GM19452 (cell line): ENCODE results near the gene GRK1.

Experiments
- ATAC-seq: cut with Tn5 transposase; IDR thresholded peaks from one replicate; pipeline ENCODE4 v1.9.1; 2021; ENCODE audit not compliant: unreplicated experiment

Gene GRK1

GRCh38 chr13:113649212-113649611, 17.8 kb upstream of the GRK1 start:
- ATAC-seq, result no peak

- no peak for ATAC-seq
Measured at GRCh38 chr13:113650275-113650674, 16.7 kb upstream of the GRK1 start.

- no peak for ATAC-seq
Measured at GRCh38 chr13:113650731-113651148, 16.3 kb upstream of the GRK1 start.

GRCh38 chr13:113651511-113652403, 15.3 kb upstream of the GRK1 start:
- no peak for ATAC-seq

GRCh38 chr13:113652404-113653263, 14.4 kb upstream of the GRK1 start:
- ATAC-seq, result no peak

GRCh38 chr13:113653264-113654174, 13.5 kb upstream of the GRK1 start:
- no peak for ATAC-seq

- no peak for ATAC-seq
Measured at GRCh38 chr13:113654175-113654560, 12.9 kb upstream of the GRK1 start.

GRCh38 chr13:113654591-113655345, 12.3 kb upstream of the GRK1 start:
- ATAC-seq, result no peak

- ATAC-seq, result no peak
Measured at GRCh38 chr13:113655346-113656002, 11.5 kb upstream of the GRK1 start.

- ATAC-seq, result no peak
Measured at GRCh38 chr13:113656003-113656588, 10.9 kb upstream of the GRK1 start.

- no peak for ATAC-seq
Measured at GRCh38 chr13:113656831-113657671, 10.0 kb upstream of the GRK1 start.

- no peak for ATAC-seq
Measured at GRCh38 chr13:113657851-113658741, 8.9 kb upstream of the GRK1 start, which contains the start of gene ATP4B. Gene ATP4B, minus strand, starts transcription at chr13:113658198. Its CDS starts 54 bp downstream, at chr13:113658144.

GRCh38 chr13:113658836-113659235, 8.2 kb upstream of the GRK1 start:
- no peak for ATAC-seq

GRCh38 chr13:113659337-113659736, 7.7 kb upstream of the GRK1 start:
- ATAC-seq, result no peak

- no peak for ATAC-seq
Measured at GRCh38 chr13:113660066-113660465, 7.0 kb upstream of the GRK1 start.

GRCh38 chr13:113661509-113661908, 5.5 kb upstream of the GRK1 start:
- ATAC-seq, result no peak

GRCh38 chr13:113663934-113664333, 3.1 kb upstream of the GRK1 start:
- no peak for ATAC-seq
